ENCODE results near the gene INPP5B. TPM values are rescaled to one million over a fixed set of nuclear protein-coding genes. Genes with fewer than 3 reads are reported as not detected.

The INPP5B gene
- total and polyA plus RNA-seq, 2 of the 13 experiments (the other 11 are each of a cell fraction or from before 2014, with no cell fraction given), result 9.0 to 9.8 TPM

- TF ChIP-seq, protein P1, sequence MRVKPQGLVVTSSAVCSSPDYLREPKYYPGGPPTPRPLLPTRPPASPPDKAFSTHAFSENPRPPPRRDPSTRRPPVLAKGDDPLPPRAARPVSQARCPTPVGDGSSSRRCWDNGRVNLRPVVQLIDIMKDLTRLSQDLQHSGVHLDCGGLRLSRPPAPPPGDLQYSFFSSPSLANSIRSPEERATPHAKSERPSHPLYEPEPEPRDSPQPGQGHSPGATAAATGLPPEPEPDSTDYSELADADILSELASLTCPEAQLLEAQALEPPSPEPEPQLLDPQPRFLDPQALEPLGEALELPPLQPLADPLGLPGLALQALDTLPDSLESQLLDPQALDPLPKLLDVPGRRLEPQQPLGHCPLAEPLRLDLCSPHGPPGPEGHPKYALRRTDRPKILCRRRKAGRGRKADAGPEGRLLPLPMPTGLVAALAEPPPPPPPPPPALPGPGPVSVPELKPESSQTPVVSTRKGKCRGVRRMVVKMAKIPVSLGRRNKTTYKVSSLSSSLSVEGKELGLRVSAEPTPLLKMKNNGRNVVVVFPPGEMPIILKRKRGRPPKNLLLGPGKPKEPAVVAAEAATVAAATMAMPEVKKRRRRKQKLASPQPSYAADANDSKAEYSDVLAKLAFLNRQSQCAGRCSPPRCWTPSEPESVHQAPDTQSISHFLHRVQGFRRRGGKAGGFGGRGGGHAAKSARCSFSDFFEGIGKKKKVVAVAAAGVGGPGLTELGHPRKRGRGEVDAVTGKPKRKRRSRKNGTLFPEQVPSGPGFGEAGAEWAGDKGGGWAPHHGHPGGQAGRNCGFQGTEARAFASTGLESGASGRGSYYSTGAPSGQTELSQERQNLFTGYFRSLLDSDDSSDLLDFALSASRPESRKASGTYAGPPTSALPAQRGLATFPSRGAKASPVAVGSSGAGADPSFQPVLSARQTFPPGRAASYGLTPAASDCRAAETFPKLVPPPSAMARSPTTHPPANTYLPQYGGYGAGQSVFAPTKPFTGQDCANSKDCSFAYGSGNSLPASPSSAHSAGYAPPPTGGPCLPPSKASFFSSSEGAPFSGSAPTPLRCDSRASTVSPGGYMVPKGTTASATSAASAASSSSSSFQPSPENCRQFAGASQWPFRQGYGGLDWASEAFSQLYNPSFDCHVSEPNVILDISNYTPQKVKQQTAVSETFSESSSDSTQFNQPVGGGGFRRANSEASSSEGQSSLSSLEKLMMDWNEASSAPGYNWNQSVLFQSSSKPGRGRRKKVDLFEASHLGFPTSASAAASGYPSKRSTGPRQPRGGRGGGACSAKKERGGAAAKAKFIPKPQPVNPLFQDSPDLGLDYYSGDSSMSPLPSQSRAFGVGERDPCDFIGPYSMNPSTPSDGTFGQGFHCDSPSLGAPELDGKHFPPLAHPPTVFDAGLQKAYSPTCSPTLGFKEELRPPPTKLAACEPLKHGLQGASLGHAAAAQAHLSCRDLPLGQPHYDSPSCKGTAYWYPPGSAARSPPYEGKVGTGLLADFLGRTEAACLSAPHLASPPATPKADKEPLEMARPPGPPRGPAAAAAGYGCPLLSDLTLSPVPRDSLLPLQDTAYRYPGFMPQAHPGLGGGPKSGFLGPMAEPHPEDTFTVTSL (CRISPR knock-in tag; IDR thresholded peaks at IDR 0.05; ENCODE audit: borderline replicate concordance), result no peak
- TF ChIP-seq ZFP36L2 (CRISPR knock-in tag; IDR thresholded peaks at IDR 0.05) (no peak), TEAD2 (CRISPR knock-in tag; IDR thresholded peaks at IDR 0.05) (no peak), RFXAP (CRISPR knock-in tag; IDR thresholded peaks at IDR 0.05; ENCODE audit: borderline replicate concordance) (no peak; the same call in 1 of the 2 replicates), KMT2B (CRISPR knock-in tag; IDR thresholded peaks at IDR 0.05) (0 out of 2 replicates have a peak, but pooled peaks have one; percentile 48), ZSCAN9 (CRISPR knock-in tag; IDR thresholded peaks at IDR 0.05; ENCODE audit: borderline replicate concordance) (no peak), TFE3 (CRISPR knock-in tag; IDR thresholded peaks at IDR 0.05) (no peak), ATF1 (CRISPR knock-in tag; IDR thresholded peaks at IDR 0.05) (no peak), ZNF343 (CRISPR knock-in tag; IDR thresholded peaks at IDR 0.05) (no peak), TFDP2 (CRISPR knock-in tag; IDR thresholded peaks at IDR 0.05) (peak; percentile 54; the same call in 1 of the 2 replicates), SP4 (CRISPR knock-in tag; IDR thresholded peaks at IDR 0.05) (peak; percentile 85), TAF1 (CRISPR knock-in tag; IDR thresholded peaks at IDR 0.05) (peak; percentile 42), ZNF317 (CRISPR knock-in tag; IDR thresholded peaks at IDR 0.05) (no peak), ZFP90 (CRISPR knock-in tag; IDR thresholded peaks at IDR 0.05; ENCODE audit: borderline replicate concordance) (no peak), HNRNPLL (IDR thresholded peaks at IDR 0.05; ENCODE audit: low read depth, low read length, poor library complexity, severe bottlenecking) (peak; percentile 84), ZNF367 (CRISPR knock-in tag; IDR thresholded peaks at IDR 0.05; ENCODE audit: borderline replicate concordance) (no peak), CEBPG (CRISPR knock-in tag; IDR thresholded peaks at IDR 0.05) (no peak), ZNF577 (CRISPR knock-in tag; IDR thresholded peaks at IDR 0.05; ENCODE audit: borderline replicate concordance, low read depth) (no peak), ZNF777 (CRISPR knock-in tag; IDR thresholded peaks at IDR 0.05) (no peak), ZNF713 (CRISPR knock-in tag; IDR thresholded peaks at IDR 0.05) (no peak)
- TF ChIP-seq, protein P2, sequence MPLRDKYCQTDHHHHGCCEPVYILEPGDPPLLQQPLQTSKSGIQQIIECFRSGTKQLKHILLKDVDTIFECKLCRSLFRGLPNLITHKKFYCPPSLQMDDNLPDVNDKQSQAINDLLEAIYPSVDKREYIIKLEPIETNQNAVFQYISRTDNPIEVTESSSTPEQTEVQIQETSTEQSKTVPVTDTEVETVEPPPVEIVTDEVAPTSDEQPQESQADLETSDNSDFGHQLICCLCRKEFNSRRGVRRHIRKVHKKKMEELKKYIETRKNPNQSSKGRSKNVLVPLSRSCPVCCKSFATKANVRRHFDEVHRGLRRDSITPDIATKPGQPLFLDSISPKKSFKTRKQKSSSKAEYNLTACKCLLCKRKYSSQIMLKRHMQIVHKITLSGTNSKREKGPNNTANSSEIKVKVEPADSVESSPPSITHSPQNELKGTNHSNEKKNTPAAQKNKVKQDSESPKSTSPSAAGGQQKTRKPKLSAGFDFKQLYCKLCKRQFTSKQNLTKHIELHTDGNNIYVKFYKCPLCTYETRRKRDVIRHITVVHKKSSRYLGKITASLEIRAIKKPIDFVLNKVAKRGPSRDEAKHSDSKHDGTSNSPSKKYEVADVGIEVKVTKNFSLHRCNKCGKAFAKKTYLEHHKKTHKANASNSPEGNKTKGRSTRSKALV (CRISPR knock-in tag; IDR thresholded peaks at IDR 0.05), result 0 out of 2 replicates have a peak, but pooled peaks have one; percentile 62
Observed at GRCh38 chr1:37931361-37932158, 15.3 kb downstream of the INPP5B start (continued).
